Left ventricle myocardium inferior (tissue), 1 donor: ENCODE results near the gene MAST4. TPM values are rescaled to one million over a fixed set of nuclear protein-coding genes. Genes with fewer than 3 reads are reported as not detected.

ENCODE experiments used
- DNase-seq: peaks from one replicate; pipeline ENCODE4 v3.0.0-alpha.2; 2020
- H3K27ac ChIP-seq: fragments of 200-600 bp; replicated peaks from 2 replicates; pipeline ENCODE4 v1.8.0; 2021
- H3K27me3 ChIP-seq: fragments of 200-600 bp; 2 replicates; pipeline ENCODE4 v1.8.0; 2021; ENCODE audit warnings: low read depth
- H3K36me3 ChIP-seq: fragments of 200-600 bp; 2 replicates; pipeline ENCODE4 v1.8.0; 2021
- H3K4me1 ChIP-seq: fragments of 200-600 bp; 2 replicates; pipeline ENCODE4 v1.8.0; 2021
- H3K4me3 ChIP-seq: fragments of 200-600 bp; 2 replicates; pipeline ENCODE4 v1.8.0; 2021; ENCODE audit warnings: mild to moderate bottlenecking, moderate library complexity
- H3K9me3 ChIP-seq: fragments of 200-600 bp; replicated peaks from 2 replicates; pipeline ENCODE4 v1.8.0; 2021
- intact Hi-C: fragments of 100-400 bp; cut with micrococcal nuclease; formaldehyde crosslinking; loops from one replicate; pipeline ENCODE4 v1.11.0; 2022
- total RNA-seq: library from RNA; stranded (reverse); fragmentation: NEBNext Ultra II Directional; extraction: Animal tissue kit (Norgen Biotek cat#: 25700); gene quantifications from one replicate; pipeline ENCODE4 v1.2.1, GENCODE V29; 2021
- TF ChIP-seq, protein P1 (sequence below): fragments of 200-600 bp; IDR thresholded peaks from 2 replicates; pipeline ENCODE4 v1.8.0; 2021; ENCODE audit warnings: antibody characterized with exemption, mild to moderate bottlenecking, borderline replicate concordance
- donor health status: DM: no; HTN: yes; CAD: no; lungs with severe emphysema.

Gene MAST4
- total RNA-seq, 1 donor from 2014 or later = 55.7 TPM

DNA sequence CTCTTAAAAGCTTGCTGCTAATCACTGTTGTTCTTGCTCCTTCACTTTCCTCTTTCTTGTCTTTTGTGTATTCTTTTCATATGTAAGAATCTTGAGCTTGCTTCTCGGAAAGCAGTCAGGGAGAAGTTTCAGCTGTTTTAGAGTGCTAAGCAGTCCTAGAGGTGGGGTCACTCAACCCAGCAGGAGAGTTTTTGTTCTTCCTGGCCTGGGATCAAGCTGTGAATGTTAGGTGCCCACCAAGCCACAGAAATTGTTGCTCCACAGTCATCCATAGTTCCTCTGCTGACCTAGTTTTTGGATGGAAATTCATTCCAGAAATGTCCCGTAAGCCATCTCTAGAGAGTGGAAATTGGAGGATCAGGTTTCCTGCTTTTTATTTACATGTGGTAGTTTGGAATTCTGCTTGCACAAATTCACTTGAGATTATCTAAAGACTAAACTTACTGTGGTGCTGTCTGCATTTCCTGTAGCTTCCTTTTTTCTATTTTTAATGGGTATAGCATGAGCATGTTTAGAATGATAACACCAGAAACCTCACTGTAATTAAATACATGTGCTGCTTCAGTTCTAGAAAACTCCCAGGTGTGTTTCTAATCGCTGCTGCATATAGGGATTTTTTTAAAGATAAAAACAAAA, 108.7 kb downstream of the MAST4 start:
- TF ChIP-seq, protein P1, sequence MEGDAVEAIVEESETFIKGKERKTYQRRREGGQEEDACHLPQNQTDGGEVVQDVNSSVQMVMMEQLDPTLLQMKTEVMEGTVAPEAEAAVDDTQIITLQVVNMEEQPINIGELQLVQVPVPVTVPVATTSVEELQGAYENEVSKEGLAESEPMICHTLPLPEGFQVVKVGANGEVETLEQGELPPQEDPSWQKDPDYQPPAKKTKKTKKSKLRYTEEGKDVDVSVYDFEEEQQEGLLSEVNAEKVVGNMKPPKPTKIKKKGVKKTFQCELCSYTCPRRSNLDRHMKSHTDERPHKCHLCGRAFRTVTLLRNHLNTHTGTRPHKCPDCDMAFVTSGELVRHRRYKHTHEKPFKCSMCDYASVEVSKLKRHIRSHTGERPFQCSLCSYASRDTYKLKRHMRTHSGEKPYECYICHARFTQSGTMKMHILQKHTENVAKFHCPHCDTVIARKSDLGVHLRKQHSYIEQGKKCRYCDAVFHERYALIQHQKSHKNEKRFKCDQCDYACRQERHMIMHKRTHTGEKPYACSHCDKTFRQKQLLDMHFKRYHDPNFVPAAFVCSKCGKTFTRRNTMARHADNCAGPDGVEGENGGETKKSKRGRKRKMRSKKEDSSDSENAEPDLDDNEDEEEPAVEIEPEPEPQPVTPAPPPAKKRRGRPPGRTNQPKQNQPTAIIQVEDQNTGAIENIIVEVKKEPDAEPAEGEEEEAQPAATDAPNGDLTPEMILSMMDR = no peak

GRCh38 chr5:66708368-66708767, 112.2 kb downstream of the MAST4 start:
- intact Hi-C loops = no loop called here
- H3K27me3 ChIP-seq = no peaks in the 10 kb centered on the region
- H3K4me3 ChIP-seq = no peak overlapping the region
- no peaks in the 10 kb centered on the region for H3K36me3 ChIP-seq
- H3K27ac ChIP-seq = no peak overlapping the region
- DNase-seq = no peak
- peaks cover 11% of the 10 kb centered on the region for H3K9me3 ChIP-seq
- H3K4me1 ChIP-seq = peaks cover 13% of the 10 kb centered on the region
- TF ChIP-seq, protein P1 = no peak

More for the DNA sequence above, 108.7 kb downstream of the MAST4 start:
- Histone ChIP-seq H3K4me1 (peaks cover 13% of the 10 kb centered on the region), H3K4me3 (no peak overlapping the region), H3K36me3 (no peaks in the 10 kb centered on the region), H3K27me3 (no peaks in the 10 kb centered on the region), H3K27ac (no peak overlapping the region), H3K9me3 (no peaks in the 10 kb centered on the region)
- DNase-seq = no peak
- intact Hi-C loops = no loop called here

GRCh38 chr5:66710557-66711088, 114.4 kb downstream of the MAST4 start:
- H3K9me3 ChIP-seq = peaks cover 11% of the 10 kb centered on the region
- intact Hi-C loops = no loop called here
- TF ChIP-seq, protein P1 = no peak
- H3K4me3 ChIP-seq = no peak overlapping the region
- H3K4me1 ChIP-seq = no peaks in the 10 kb centered on the region
- H3K27ac ChIP-seq = no peak overlapping the region
- DNase-seq = no peak
- H3K36me3 ChIP-seq = no peaks in the 10 kb centered on the region
- no peaks in the 10 kb centered on the region for H3K27me3 ChIP-seq

DNA sequence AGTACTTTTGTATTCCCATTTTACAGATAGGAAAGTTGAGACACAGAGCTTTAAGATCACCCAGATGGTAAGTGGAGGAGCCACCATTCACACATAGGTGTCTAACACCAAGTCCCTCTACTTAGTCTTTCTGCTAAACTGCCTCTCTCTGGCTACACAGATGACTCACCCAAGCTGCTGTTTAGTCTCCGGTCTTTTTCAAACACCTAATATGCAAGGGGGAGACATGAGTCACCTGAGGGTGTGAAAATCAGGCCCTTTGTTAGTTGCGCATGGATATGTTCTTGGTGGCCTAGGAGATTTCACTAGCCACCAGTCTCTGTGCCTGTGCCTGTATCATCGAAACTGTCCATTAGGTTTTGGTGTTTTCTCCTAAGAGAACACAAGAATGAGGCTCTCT, 117.8 kb downstream of the MAST4 start:
- Histone ChIP-seq H3K9me3 (peaks cover 11% of the 10 kb centered on the region), H3K36me3 (no peaks in the 10 kb centered on the region), H3K27me3 (no peaks in the 10 kb centered on the region), H3K4me1 (peaks cover 24% of the 10 kb centered on the region), H3K27ac (no peak overlapping the region), H3K4me3 (no peak overlapping the region)
- no peak for DNase-seq
- intact Hi-C loops = no loop called here
- TF ChIP-seq, protein P1 = no peak

DNA sequence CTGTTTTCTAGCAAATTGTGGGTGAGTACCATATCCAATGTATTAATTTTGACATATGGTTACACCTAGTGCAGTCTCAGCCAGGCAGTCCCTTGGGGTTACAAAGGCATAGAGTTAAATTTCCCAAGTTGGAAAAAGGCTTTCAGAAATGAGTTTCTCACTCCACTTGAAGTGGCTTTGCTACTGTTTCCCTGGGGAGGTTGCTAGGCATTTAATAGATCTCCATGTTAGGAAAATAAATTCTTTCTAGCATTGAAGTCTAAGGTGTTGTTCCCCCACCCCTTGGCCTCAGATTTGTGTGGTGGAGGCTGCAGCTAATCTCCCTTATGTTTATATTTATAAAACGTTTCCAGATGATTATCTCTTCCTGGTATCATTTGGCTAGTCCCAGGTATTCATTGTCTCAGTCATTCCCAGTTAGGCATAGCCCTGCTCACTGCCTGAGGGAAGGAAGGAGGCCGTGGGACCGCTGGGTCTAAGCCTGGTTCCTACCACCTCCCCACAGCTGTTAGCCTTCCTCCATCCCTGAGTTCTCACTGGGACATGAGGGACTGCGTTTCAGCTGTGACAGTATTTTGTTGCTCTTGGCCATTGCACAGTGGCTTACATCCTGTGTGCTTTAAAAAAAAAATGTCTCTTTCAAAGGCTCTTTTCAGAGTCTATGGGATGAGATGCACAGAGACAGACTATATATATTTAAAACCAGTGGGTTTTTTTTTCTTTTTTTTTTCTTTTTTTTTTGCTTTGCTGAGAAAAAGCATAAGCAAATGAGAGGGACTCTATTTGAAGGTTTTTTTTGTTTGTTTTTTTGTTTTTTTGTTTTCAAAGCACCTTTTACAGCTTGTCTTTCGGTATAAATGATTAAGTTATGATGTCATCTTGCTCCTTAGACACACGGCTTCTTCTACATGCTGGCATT, 121.5 kb downstream of the MAST4 start:
- Histone ChIP-seq H3K9me3 (peaks cover under 1% of the 10 kb centered on the region), H3K27me3 (no peaks in the 10 kb centered on the region), H3K27ac (peak overlapping the region; percentile 69), H3K4me3 (no peak overlapping the region), H3K4me1 (peaks cover 30% of the 10 kb centered on the region), H3K36me3 (no peaks in the 10 kb centered on the region)
- intact Hi-C loops = no loop called here
- TF ChIP-seq, protein P1 = no peak
- DNase-seq = peak; percentile 24
